Heart left ventricle (tissue), 13 donors: ENCODE results near the gene UNC13B.

Source experiments
- CTCF ChIP-seq, 12 donors: fragments of 200-600 bp; sonication (generic) in 4 of 12; IDR thresholded peaks; one replicate each; pipeline versions ENCODE4 v1.5.0 to v1.8.0; 2018 to 2022; ENCODE audit warnings: antibody characterized with exemption in 12 of 12, mild to moderate bottlenecking in 5 of 12
- POLR2A ChIP-seq, 2 donors: fragments of 450-650 bp; IDR thresholded peaks; one replicate each; pipeline ENCODE4 v1.6.1; 2017; ENCODE audit warnings: antibody characterized with exemption in 2 of 2, mild to moderate bottlenecking in 2 of 2, moderate library complexity in 2 of 2
- donor health status: ischemic (EF 13 %, LVEDD 7.1; RV severe dilation, severe dysfunction).
- donor health status: DM: no; HTN: yes; CAD: no.
- donor health status: DM: no; HTN: no; CAD: no.
- donor health status: ischemic (EF 25% LVEDD 6.9; RV normal size, moderate dysfunction).
- donor health status: ischemic (EF 25% LVEDD 5.7; RV mildly dilated, moderate dysfunction).
- donor health status: ischemic (EF 35%, LVEDD 5.7; RV mildly dilated, moderate dysfunction).
- donor health status: nonischemic (EF 11% LVEDD 7.7; RV severe dilation, severe dysfunction).
- donor health status: DM: yes; HTN: yes; CAD: no.
- donor health status: PGD.
- donor health status: ischemic (EF 29% LVEDD 5.4; RV normal size, mild dysfunction).
- donor health status: nonischemic (EF 23%, LVEDD 6.1; RV moderate dilation, normal function).

GRCh38 chr9:35152926-35153325 lies 8.9 kb upstream of the UNC13B start:
- no peak for TF ChIP-seq CTCF (IDR thresholded peaks at IDR 0.05)
- TF ChIP-seq POLR2A (IDR thresholded peaks at IDR 0.05): no peak
